GM21737 (cell line): ENCODE results near the gene CSRP1.
"Not testable (repeated sequence)": the region's sequence is repeated elsewhere in the genome, so short reads cannot be mapped to it uniquely, and the experiment has no call there.

Experiments used
- ATAC-seq: cut with Tn5 transposase; IDR thresholded peaks from one replicate; pipeline ENCODE4 v1.9.1; 2021; ENCODE audit warnings: mild to moderate bottlenecking, moderate library complexity; ENCODE audit not compliant: unreplicated experiment

CSRP1 gene

GRCh38 chr1:201538612-201539551 lies 32.0 kb upstream of the CSRP1 start, which contains the start of gene NAV1:
Gene NAV1, plus strand, starts transcription at chr1:201539127. Its CDS starts 83,758 bp downstream, at chr1:201622885.
- no peak for ATAC-seq

- ATAC-seq = no peak
Measured at GRCh38 chr1:201537891-201538611, 31.1 kb upstream of the CSRP1 start.

- ATAC-seq = no peak
Measured at GRCh38 chr1:201537467-201537866, 30.5 kb upstream of the CSRP1 start.

- ATAC-seq = no peak
Measured at GRCh38 chr1:201537028-201537427, 30.1 kb upstream of the CSRP1 start.

GRCh38 chr1:201536558-201536957 lies 29.6 kb upstream of the CSRP1 start:
- no peak for ATAC-seq

- no peak for ATAC-seq
Measured at GRCh38 chr1:201535919-201536245, 29.0 kb upstream of the CSRP1 start.

GRCh38 chr1:201535046-201535918 lies 28.4 kb upstream of the CSRP1 start:
- ATAC-seq = no peak

GRCh38 chr1:201533836-201534235 lies 26.9 kb upstream of the CSRP1 start:
- ATAC-seq = no peak

- ATAC-seq = no peak
Measured at GRCh38 chr1:201531551-201532425, 24.9 kb upstream of the CSRP1 start.

GRCh38 chr1:201530741-201531531 lies 24.0 kb upstream of the CSRP1 start:
- no peak for ATAC-seq

GRCh38 chr1:201528631-201529252 lies 21.8 kb upstream of the CSRP1 start:
- ATAC-seq = no peak

GRCh38 chr1:201527879-201528278 lies 21.0 kb upstream of the CSRP1 start:
- no peak for ATAC-seq

GRCh38 chr1:201525193-201525778 lies 18.4 kb upstream of the CSRP1 start:
- no peak for ATAC-seq

GRCh38 chr1:201520046-201520575 lies 13.2 kb upstream of the CSRP1 start:
- ATAC-seq = not testable (repeated sequence)

GRCh38 chr1:201518071-201518470 lies 11.1 kb upstream of the CSRP1 start:
- ATAC-seq = no peak

GRCh38 chr1:201517631-201518030 lies 10.7 kb upstream of the CSRP1 start:
- ATAC-seq = no peak

- no peak for ATAC-seq
Measured at GRCh38 chr1:201516511-201517127, 9.7 kb upstream of the CSRP1 start.

GRCh38 chr1:201515895-201516294 lies 9.0 kb upstream of the CSRP1 start:
- no peak for ATAC-seq
